22Rv1 (cell line): Measurements from ENCODE around the gene MTIF3.
"Not testable (repeated sequence)": the region's sequence is repeated elsewhere in the genome, so short reads cannot be mapped to it uniquely, and the experiment has no call there.

Experiments used
- H3K27ac ChIP-seq: fragments of 450-650 bp; 2 replicates; pipeline ENCODE4 v1.5.1; 2017
- CTCF ChIP-seq: fragments of 450-650 bp; IDR thresholded peaks from 2 replicates; pipeline ENCODE4 v1.5.1; 2017; ENCODE audit warnings: mild to moderate bottlenecking
- ZFX ChIP-seq: fragments of 450-650 bp; IDR thresholded peaks from 2 replicates; pipeline ENCODE4 v1.6.1; 2017; ENCODE audit warnings: antibody characterized with exemption, borderline replicate concordance

Gene MTIF3

DNA sequence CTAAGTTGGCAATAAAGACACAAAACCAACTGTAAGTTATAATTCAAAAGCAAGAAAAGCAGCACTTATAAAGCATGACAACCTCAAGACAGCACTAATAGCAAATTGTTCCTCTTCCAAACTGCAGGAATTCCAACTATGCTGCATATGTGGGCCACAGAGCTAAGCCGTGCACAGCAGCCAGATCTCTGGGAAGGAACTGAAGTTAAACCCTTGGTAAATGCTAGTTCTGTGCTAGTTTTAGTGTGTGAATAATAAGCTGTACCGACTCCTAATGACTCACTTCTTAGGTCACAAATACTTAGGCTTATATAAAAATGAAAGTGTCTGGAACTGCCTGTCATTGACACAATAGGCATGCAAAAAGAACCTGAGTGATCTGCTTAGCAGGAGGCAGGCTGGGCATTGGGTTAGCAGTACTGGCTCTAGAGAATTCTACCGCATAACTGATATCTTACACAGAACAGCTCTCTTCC is 47.1 kb downstream of the MTIF3 start:
- H3K27ac ChIP-seq: no peak overlapping the region
- no peak for TF ChIP-seq ZFX
- no peak for TF ChIP-seq CTCF

DNA sequence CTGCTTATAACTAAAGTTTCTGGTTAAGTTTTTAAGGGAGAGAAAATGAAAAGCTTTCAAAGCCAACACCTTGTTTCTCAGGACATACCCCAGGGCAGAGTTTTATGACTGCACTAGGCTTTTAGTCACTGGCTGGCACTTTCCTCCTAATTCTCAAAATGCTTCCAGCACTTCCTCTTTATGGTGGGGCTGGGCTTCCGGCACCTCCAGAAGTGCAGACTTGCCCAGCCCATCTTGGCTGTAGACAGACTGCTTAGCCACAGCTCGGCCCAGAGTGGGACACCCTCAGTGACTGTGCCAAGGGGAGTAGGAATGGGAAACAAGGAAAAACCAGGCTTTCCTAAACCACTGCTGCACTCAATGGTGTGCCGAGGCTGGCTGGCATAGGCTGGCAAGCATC is 49.2 kb downstream of the MTIF3 start:
- no peak overlapping the region for H3K27ac ChIP-seq

DNA sequence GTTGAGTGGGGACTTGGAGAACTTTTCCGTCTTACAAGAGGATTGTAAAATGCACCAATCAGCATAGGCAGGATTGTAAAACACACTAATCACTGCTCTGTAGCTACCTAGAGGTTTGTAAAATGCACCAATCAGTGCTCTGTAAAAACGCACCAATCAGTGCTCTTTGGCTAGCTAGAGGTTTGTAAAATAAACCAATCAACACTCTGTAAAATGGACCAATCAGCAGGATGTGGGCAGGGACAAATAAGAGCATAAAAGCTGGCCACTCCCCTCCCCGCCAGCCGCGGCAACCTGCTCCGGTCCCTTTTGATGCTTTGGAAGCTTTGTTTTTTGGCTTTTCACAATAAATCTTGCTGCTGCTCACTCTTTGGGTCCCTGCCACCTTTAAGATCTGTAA is 50.0 kb downstream of the MTIF3 start:
- not testable (repeated sequence) for H3K27ac ChIP-seq

More for the DNA sequence above, 49.2 kb downstream of the MTIF3 start:
- no peak for TF ChIP-seq CTCF

- TF ChIP-seq CTCF (no peak), ZFX (no peak)
- no peak overlapping the region for H3K27ac ChIP-seq
Measured at GRCh38 chr13:27398360-27398759, 52.0 kb downstream of the MTIF3 start.

- no peak overlapping the region for H3K27ac ChIP-seq
Measured at GRCh38 chr13:27396252-27396846, 54.0 kb downstream of the MTIF3 start.

DNA sequence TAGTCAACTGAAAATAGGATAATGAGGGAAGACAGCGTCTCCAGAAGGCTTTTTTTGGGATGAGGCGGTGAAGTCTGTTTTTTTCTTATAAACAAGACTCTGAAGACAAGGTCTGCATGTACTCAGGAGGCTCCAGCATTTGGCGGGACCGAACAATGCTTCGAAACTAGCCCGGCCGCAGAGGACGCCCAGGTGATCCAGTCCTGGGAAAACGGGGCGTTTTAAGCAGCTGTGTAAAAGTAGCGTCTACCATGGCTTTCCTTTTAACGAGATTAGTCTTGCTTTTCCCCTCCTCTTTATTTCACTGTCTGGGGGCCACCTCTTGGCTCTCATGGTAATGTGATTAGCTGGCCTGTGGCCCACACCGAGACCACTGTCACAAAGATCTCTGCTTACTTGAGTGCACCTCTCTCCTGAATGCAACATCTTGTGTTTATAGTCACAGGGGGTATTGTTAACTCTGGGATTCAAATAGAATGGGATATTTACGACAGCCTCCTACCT is 55.3 kb downstream of the MTIF3 start:
- TF ChIP-seq CTCF (no peak), ZFX (no peak)
- no peak overlapping the region for H3K27ac ChIP-seq

More at GRCh38 chr13:27396252-27396846, 54.0 kb downstream of the MTIF3 start:
- TF ChIP-seq ZFX (no peak), CTCF (no peak)

GRCh38 chr13:27393101-27393500 is 57.3 kb downstream of the MTIF3 start:
- no peak for TF ChIP-seq ZFX
- TF ChIP-seq CTCF: no peak
- H3K27ac ChIP-seq: no peak overlapping the region

DNA sequence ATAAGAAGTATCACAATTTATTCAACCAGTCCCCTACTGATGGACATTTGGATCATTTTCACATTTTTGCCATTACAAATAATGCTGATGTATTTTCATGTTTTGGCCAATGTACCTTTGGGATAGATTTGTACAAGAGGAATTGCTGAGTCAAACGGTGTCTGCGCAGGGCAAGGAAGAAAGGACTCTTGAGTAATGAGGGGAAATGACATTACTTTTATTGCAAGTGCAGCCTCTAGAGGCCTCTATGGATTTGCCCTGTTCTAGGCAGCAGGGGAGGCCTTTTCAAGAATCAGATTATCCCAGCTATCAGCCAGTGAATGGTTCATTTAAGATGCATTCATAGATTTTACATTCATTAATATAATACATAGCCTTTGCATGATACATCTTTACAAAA is 58.9 kb downstream of the MTIF3 start:
- no peak for TF ChIP-seq CTCF
- TF ChIP-seq ZFX: no peak
- H3K27ac ChIP-seq: no peak overlapping the region
